Lung (tissue), 12 donors: ENCODE data around the gene MCM5. TPM values are rescaled to one million over a fixed set of nuclear protein-coding genes. Genes with fewer than 3 reads are reported as not detected.

Source experiments
- ATAC-seq: fragments of 200-7000 bp; cut with Tn5 transposase; one replicate; pipeline ENCODE4 v1.9.1; 2020; ENCODE audit warnings: moderate number of reproducible peaks; ENCODE audit not compliant: insufficient read depth, low FRiP score
- DNase-seq, 3 donors: peaks; one replicate each; pipeline ENCODE4 v3.0.0-alpha.2; 2013 to 2017
- H3K27ac ChIP-seq, 2 donors: one replicate each; pipeline ENCODE4 v1.5.1; 2013; ENCODE audit warnings: mild to moderate bottlenecking in 2 of 2, moderate library complexity in 2 of 2, control low read depth in 1 of 2, inconsistent platforms in 1 of 2, low read depth in 1 of 2, low read length in 1 of 2
- H3K27me3 ChIP-seq, 3 donors: one replicate each; pipeline ENCODE4 v1.5.1; 2013; ENCODE audit warnings: low read length in 2 of 3; ENCODE audit not compliant: control insufficient read depth in 3 of 3, insufficient read depth in 3 of 3
- H3K36me3 ChIP-seq, 4 donors: one replicate each; pipeline ENCODE4 v1.5.1; 2013; ENCODE audit warnings: low read length in 4 of 4, mild to moderate bottlenecking in 1 of 4, moderate library complexity in 1 of 4; ENCODE audit not compliant: control insufficient read depth in 4 of 4, insufficient read depth in 4 of 4
- H3K4me1 ChIP-seq, 5 donors: one replicate each; pipeline ENCODE4 v1.5.1; 2013; ENCODE audit warnings: low read length in 5 of 5, mild to moderate bottlenecking in 2 of 5, moderate library complexity in 1 of 5; ENCODE audit not compliant: control insufficient read depth in 5 of 5, insufficient read depth in 5 of 5
- H3K4me3 ChIP-seq: one replicate; pipeline ENCODE4 v1.5.1; 2013; ENCODE audit warnings: mild to moderate bottlenecking, control low read depth, moderate library complexity
- H3K9ac ChIP-seq, 2 donors: one replicate each; pipeline ENCODE4 v1.5.1; 2013; ENCODE audit warnings: low read length in 2 of 2, control low read depth in 1 of 2; ENCODE audit not compliant: insufficient read depth in 1 of 2
- H3K9me3 ChIP-seq, 4 donors: one replicate each; pipeline ENCODE4 v1.5.1; 2013; ENCODE audit warnings: low read length in 3 of 4, mild to moderate bottlenecking in 1 of 4, moderate library complexity in 1 of 4; ENCODE audit not compliant: control insufficient read depth in 4 of 4, insufficient read depth in 3 of 4
- CTCF ChIP-seq: IDR thresholded peaks from 2 replicates; pipeline ENCODE4 v1.5.1; 2012; ENCODE audit warnings: mild to moderate bottlenecking; ENCODE audit errors: control extremely low read depth, extremely low read depth
- WGBS, 2 donors: extraction: QIAGEN DNeasy Blood & Tissue Kit; methylation state at CpG; one replicate each; pipeline ENCODE4 v1.1.7; 2013; 5-methylcytosine and 5-hydroxymethylcytosine counted together
- polyA plus RNA-seq, 2 donors: library from polyadenylated mRNA; stranded (reverse); fragments of 200-250 nt; gene quantifications; one replicate each; pipeline ENCODE4 v1.2.1, GENCODE V29; 2013
- total RNA-seq, 2 donors: library from RNA; depleted of rRNA in 1 of 2; stranded (reverse); fragments of >200 nt in 1 of 2; gene quantifications; one replicate each; pipeline ENCODE4 v1.2.1, GENCODE V29; 2014 to 2021
- donor health status: control.
- donor health status: control.
- donor health status: Bipolar disorder and iron deficiency.
- donor health status: healthy.
- donor health status: DM: yes; HTN: yes; CAD: no.

MCM5 gene
- total and polyA plus RNA-seq, 4 donors, result 17.6 to 43.1 (median 25.9) TPM

DNA sequence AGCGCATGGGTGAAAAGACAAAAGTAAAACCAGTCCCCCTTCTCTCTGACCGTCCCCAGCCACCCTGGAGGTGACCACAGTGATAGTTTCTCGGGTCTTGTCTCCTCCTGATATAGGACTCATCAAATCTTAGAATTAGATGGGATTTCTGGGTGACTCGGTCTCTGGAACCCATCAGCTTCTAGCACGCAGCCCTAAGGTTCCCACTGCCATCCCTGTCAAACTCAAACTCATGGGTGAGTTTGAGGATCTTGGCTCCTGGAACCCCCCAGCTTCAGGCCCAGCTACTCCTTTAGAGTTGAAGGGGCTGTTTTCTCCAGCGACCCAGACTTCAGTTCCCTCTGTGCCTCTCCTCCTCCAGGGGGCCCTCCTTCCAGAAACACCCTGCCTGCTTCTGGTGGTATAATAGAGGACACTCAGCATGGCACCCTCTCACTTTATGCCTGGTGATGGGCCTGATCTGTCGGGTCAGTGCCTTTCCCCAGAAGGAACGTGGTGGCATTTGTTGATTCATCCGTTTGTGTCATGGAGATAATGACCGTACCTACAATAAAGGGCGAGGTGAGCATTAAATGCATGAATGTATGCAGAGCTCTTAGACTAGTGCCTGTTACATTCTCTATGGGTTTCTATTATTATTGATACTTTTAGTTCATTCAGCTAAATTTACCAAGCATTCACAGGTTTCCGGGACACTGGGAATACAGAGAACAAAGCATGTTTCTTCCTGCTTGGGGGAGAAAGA, 31.7 kb downstream of the MCM5 start:
- H3K36me3 ChIP-seq, result peaks cover 0 to 27% (median 13%) of the 10 kb centered on the region in 4 donors
- 91 to 97% methylated on average over 12 of the region's 12 CpGs for WGBS, 2 donors
- no peak overlapping the region for H3K9ac ChIP-seq
- H3K27me3 ChIP-seq, result no peaks in the 10 kb centered on the region
- H3K9me3 ChIP-seq, result peaks cover 0 to 8% (median 4%) of the 10 kb centered on the region in 4 donors
- TF ChIP-seq CTCF, result no peak
- H3K4me3 ChIP-seq, result no peak overlapping the region
- no peak overlapping the region for H3K27ac ChIP-seq
- ATAC-seq (no peak), DNase-seq (no peak)
- H3K4me1 ChIP-seq, result peaks cover 0 to 5% (median 4%) of the 10 kb centered on the region in 5 donors

- Histone ChIP-seq H3K9ac (no peak overlapping the region), H3K36me3 (peaks cover 0 to 27% (median 13%) of the 10 kb centered on the region in 4 donors), H3K9me3 (peaks cover 0 to 8% (median 4%) of the 10 kb centered on the region in 4 donors), H3K27me3 (no peaks in the 10 kb centered on the region), H3K4me3 (no peak overlapping the region), H3K4me1 (peaks cover 0 to 5% (median 3%) of the 10 kb centered on the region in 5 donors), H3K27ac (no peak overlapping the region)
- DNase-seq (no peak), ATAC-seq (no peak)
- TF ChIP-seq CTCF, result no peak
- 93 to 98% methylated on average over 13 of the region's 13 CpGs for WGBS, 2 donors
Measured at GRCh38 chr22:35432228-35432905, 32.4 kb downstream of the MCM5 start.

- no peak for DNase-seq
- ATAC-seq, result no peak
- H3K27me3 ChIP-seq, result no peaks in the 10 kb centered on the region
- no peak overlapping the region for H3K9ac ChIP-seq
- peaks cover 0 to 8% (median 4%) of the 10 kb centered on the region in 4 donors for H3K9me3 ChIP-seq
- H3K36me3 ChIP-seq, result peaks cover 0 to 29% (median 14%) of the 10 kb centered on the region in 4 donors
- no peak for TF ChIP-seq CTCF
- no peak overlapping the region for H3K4me3 ChIP-seq
- peaks cover 0 to 5% (median 3%) of the 10 kb centered on the region in 5 donors for H3K4me1 ChIP-seq
- no peak overlapping the region for H3K27ac ChIP-seq
- WGBS, 2 donors, result 96 to 97% methylated on average over 5 of the region's 5 CpGs
Measured at GRCh38 chr22:35434061-35434710, 34.2 kb downstream of the MCM5 start.
